ENCODE data around the gene ICAM2.

ICAM2 gene

DNA sequence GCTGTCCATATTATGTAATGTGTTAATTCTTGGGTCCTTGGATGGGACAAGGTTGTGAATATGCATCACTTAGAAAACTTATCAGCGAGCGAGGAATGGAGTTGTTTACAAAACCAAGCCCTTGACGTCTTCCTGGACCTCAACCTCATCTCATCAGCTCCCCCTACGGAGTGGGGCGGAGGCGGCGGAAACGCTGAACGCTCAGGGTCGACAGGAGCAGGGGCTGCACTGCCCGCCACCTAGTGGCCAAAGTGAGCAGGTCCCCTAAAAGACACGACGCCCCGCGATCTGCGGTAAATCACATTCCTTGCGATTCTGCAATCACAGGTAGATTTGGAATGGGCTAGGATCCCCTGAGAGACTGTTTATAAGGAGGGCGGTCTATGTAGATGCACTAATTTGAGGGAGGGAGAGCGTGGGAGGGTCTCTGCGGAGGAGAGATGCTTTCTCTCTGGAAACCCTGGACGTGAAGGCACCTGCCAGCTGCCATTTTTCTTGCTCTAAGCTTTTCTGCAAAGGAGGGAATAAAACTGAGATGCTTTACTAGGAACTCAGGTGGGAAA is 5.4 kb upstream of the ICAM2 start:
- peak; percentile 43; the same call in 1 of the 2 replicates for TF ChIP-seq ZNF8 (CRISPR knock-in tag; IDR thresholded peaks at IDR 0.05)
- peak; percentile 64 for TF ChIP-seq ZNF565 (CRISPR knock-in tag; conservative IDR thresholded peaks at IDR 0.05; ENCODE audit: low read depth)
- peak; percentile 24; the same call in 1 of the 2 replicates for TF ChIP-seq SNAI2 (CRISPR knock-in tag; IDR thresholded peaks at IDR 0.05)
- TF ChIP-seq, protein P1, sequence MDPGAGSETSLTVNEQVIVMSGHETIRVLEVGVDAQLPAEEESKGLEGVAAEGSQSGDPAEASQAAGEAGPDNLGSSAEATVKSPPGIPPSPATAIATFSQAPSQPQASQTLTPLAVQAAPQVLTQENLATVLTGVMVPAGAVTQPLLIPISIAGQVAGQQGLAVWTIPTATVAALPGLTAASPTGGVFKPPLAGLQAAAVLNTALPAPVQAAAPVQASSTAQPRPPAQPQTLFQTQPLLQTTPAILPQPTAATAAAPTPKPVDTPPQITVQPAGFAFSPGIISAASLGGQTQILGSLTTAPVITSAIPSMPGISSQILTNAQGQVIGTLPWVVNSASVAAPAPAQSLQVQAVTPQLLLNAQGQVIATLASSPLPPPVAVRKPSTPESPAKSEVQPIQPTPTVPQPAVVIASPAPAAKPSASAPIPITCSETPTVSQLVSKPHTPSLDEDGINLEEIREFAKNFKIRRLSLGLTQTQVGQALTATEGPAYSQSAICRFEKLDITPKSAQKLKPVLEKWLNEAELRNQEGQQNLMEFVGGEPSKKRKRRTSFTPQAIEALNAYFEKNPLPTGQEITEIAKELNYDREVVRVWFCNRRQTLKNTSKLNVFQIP (CRISPR knock-in tag; IDR thresholded peaks at IDR 0.05; ENCODE audit: borderline replicate concordance, low read depth), result no peak
- TF ChIP-seq PPARA (CRISPR knock-in tag; IDR thresholded peaks at IDR 0.05; ENCODE audit: borderline replicate concordance), result no peak
- ATAC-seq, result peak; percentile 89

DNA sequence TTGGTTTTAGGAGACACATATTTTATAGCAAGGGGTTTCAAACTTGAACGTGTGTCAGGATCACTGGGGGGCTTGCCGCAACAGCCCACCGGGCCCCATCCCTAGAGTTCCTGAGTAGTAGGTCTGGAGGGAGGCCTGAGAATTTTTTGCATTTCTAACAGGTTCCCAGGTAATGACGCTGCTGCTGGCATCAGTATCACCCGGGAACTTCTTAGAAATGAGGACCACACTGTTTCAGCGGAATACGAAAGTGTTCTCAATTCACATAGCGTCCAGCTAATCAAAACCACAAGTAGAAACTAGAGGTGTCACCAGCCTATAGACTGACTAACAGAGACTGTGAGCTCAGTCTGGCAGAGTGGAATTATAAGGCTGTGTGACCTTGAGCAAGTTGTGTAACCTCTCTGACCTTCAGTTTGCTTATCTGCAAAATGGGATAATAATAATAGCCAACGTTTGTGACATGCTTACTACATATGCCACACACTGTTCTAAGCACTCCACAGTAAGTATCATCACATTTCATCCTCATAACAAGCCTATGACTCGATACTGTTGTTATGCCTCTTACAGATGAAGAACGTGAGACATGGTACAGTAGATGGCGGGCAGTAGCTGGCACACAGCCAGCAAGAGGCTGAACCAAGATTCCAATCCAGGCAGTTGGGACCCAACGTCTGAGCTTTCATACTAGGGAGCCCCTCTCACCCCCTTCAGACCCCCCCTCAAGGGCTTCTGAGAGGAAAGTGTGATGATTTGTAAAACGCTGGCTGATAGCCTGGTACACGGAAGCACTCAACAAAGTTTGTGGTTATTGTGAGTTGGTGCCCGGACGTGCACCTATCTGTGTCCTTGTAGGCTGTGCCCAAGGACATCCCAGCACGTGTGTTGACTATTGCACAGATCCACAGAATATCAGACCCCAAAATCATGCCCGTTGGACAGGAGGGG is 4.6 kb upstream of the ICAM2 start:
- peak; percentile 7; the same call in 1 of the 3 replicates for ATAC-seq
- TF ChIP-seq ZFP30 (CRISPR knock-in tag; IDR thresholded peaks at IDR 0.05) (no peak), PPARA (CRISPR knock-in tag; IDR thresholded peaks at IDR 0.05; ENCODE audit: borderline replicate concordance) (no peak), ZNF8 (CRISPR knock-in tag; IDR thresholded peaks at IDR 0.05) (no peak), ZNF70 (CRISPR knock-in tag; IDR thresholded peaks at IDR 0.05) (no peak), ESRRG (CRISPR knock-in tag; IDR thresholded peaks at IDR 0.05) (no peak), RARB (CRISPR knock-in tag; IDR thresholded peaks at IDR 0.05) (no peak)
- TF ChIP-seq, protein P2, sequence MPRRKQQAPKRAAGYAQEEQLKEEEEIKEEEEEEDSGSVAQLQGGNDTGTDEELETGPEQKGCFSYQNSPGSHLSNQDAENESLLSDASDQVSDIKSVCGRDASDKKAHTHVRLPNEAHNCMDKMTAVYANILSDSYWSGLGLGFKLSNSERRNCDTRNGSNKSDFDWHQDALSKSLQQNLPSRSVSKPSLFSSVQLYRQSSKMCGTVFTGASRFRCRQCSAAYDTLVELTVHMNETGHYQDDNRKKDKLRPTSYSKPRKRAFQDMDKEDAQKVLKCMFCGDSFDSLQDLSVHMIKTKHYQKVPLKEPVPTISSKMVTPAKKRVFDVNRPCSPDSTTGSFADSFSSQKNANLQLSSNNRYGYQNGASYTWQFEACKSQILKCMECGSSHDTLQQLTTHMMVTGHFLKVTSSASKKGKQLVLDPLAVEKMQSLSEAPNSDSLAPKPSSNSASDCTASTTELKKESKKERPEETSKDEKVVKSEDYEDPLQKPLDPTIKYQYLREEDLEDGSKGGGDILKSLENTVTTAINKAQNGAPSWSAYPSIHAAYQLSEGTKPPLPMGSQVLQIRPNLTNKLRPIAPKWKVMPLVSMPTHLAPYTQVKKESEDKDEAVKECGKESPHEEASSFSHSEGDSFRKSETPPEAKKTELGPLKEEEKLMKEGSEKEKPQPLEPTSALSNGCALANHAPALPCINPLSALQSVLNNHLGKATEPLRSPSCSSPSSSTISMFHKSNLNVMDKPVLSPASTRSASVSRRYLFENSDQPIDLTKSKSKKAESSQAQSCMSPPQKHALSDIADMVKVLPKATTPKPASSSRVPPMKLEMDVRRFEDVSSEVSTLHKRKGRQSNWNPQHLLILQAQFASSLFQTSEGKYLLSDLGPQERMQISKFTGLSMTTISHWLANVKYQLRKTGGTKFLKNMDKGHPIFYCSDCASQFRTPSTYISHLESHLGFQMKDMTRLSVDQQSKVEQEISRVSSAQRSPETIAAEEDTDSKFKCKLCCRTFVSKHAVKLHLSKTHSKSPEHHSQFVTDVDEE (CRISPR knock-in tag; IDR thresholded peaks at IDR 0.05), result no peak

DNA sequence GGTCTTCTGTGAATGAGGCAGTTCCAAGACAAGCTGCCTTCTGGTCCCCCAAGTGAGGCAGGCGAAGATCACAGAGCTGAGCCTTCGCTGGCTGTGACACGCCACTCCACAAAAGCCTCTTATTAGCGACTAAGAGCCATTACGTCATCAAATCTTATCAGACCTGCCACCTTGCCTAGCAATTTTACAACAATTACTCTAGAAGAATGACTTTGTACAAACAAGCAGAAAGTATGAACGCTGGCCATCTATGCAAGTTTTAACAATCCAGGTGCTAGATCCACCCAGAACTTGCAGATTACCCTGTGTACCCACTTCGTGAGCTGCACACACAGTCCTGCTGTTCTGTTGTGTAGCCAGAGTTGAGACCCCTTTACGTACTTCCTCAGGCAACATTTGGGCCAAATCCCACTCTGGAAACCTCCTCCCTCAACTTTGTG is 3.8 kb upstream of the ICAM2 start:
- no peak for ATAC-seq
- TF ChIP-seq TCF4 (CRISPR knock-in tag; IDR thresholded peaks at IDR 0.05; ENCODE audit: borderline replicate concordance) (no peak), ARNTL (CRISPR knock-in tag; IDR thresholded peaks at IDR 0.05; ENCODE audit: borderline replicate concordance, low read depth) (no peak), ZNF565 (CRISPR knock-in tag; conservative IDR thresholded peaks at IDR 0.05; ENCODE audit: low read depth) (no peak), CSDC2 (CRISPR knock-in tag; IDR thresholded peaks at IDR 0.05) (no peak), ZC3H10 (CRISPR knock-in tag; IDR thresholded peaks at IDR 0.05) (no peak), SNAI2 (CRISPR knock-in tag; IDR thresholded peaks at IDR 0.05) (no peak), BACH2 (CRISPR knock-in tag; IDR thresholded peaks at IDR 0.05; ENCODE audit: borderline replicate concordance) (no peak), ZNF70 (CRISPR knock-in tag; IDR thresholded peaks at IDR 0.05) (no peak), PPARA (CRISPR knock-in tag; IDR thresholded peaks at IDR 0.05; ENCODE audit: borderline replicate concordance) (no peak), ZNF8 (CRISPR knock-in tag; IDR thresholded peaks at IDR 0.05) (no peak), ISL1 (CRISPR knock-in tag; IDR thresholded peaks at IDR 0.05) (no peak), OSR1 (CRISPR knock-in tag; IDR thresholded peaks at IDR 0.05) (no peak), ZFP3 (CRISPR knock-in tag; IDR thresholded peaks at IDR 0.05) (no peak), RARB (CRISPR knock-in tag; IDR thresholded peaks at IDR 0.05) (no peak)
- TF ChIP-seq, protein P1 (CRISPR knock-in tag; IDR thresholded peaks at IDR 0.05; ENCODE audit: borderline replicate concordance, low read depth), result no peak
- TF ChIP-seq, protein P3, sequence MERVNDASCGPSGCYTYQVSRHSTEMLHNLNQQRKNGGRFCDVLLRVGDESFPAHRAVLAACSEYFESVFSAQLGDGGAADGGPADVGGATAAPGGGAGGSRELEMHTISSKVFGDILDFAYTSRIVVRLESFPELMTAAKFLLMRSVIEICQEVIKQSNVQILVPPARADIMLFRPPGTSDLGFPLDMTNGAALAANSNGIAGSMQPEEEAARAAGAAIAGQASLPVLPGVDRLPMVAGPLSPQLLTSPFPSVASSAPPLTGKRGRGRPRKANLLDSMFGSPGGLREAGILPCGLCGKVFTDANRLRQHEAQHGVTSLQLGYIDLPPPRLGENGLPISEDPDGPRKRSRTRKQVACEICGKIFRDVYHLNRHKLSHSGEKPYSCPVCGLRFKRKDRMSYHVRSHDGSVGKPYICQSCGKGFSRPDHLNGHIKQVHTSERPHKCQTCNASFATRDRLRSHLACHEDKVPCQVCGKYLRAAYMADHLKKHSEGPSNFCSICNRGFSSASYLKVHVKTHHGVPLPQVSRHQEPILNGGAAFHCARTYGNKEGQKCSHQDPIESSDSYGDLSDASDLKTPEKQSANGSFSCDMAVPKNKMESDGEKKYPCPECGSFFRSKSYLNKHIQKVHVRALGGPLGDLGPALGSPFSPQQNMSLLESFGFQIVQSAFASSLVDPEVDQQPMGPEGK (CRISPR knock-in tag; IDR thresholded peaks at IDR 0.05; ENCODE audit: borderline replicate concordance), result no peak
- TF ChIP-seq, protein P2 (CRISPR knock-in tag; IDR thresholded peaks at IDR 0.05), result no peak
- TF ChIP-seq, protein P4, sequence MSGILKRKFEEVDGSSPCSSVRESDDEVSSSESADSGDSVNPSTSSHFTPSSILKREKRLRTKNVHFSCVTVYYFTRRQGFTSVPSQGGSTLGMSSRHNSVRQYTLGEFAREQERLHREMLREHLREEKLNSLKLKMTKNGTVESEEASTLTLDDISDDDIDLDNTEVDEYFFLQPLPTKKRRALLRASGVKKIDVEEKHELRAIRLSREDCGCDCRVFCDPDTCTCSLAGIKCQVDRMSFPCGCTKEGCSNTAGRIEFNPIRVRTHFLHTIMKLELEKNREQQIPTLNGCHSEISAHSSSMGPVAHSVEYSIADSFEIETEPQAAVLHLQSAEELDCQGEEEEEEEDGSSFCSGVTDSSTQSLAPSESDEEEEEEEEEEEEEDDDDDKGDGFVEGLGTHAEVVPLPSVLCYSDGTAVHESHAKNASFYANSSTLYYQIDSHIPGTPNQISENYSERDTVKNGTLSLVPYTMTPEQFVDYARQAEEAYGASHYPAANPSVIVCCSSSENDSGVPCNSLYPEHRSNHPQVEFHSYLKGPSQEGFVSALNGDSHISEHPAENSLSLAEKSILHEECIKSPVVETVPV (CRISPR knock-in tag; IDR thresholded peaks at IDR 0.05), result no peak
- TF ChIP-seq, protein P5, sequence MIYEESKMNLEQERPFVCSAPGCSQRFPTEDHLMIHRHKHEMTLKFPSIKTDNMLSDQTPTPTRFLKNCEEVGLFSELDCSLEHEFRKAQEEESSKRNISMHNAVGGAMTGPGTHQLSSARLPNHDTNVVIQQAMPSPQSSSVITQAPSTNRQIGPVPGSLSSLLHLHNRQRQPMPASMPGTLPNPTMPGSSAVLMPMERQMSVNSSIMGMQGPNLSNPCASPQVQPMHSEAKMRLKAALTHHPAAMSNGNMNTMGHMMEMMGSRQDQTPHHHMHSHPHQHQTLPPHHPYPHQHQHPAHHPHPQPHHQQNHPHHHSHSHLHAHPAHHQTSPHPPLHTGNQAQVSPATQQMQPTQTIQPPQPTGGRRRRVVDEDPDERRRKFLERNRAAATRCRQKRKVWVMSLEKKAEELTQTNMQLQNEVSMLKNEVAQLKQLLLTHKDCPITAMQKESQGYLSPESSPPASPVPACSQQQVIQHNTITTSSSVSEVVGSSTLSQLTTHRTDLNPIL (CRISPR knock-in tag; IDR thresholded peaks at IDR 0.05; ENCODE audit: low read depth), result no peak

Measured in SK-N-SH treated with all-trans-retinoic acid at 6 μM for 48 hours (cell line).